ENCODE measurements around the gene KCNQ4.
A peak's percentile ranks its signal among the peaks of the same experiment; 100 is the strongest.

Gene KCNQ4

GRCh38 chr1:40833979-40834378 lies 50.4 kb downstream of the KCNQ4 start:
- H4K8ac ChIP-seq (ENCODE audit: low read depth, low read length): no peak overlapping the region
- H3K4ac ChIP-seq (ENCODE audit: low read length): no peak overlapping the region
- H3K4me2 ChIP-seq (ENCODE audit: insufficient read depth, low read length, poor library complexity, severe bottlenecking): no peak overlapping the region
- H3K36me3 ChIP-seq (replicated peaks in 1 of 2; ENCODE audit: control insufficient read depth in 2 of 2, insufficient read depth in 2 of 2, low read length in 2 of 2): no peaks in the 10 kb centered on the region
- H2BK120ac ChIP-seq (ENCODE audit: low read depth, low read length): no peak overlapping the region
- H4K91ac ChIP-seq (ENCODE audit: low read depth, low read length, poor library complexity): peak overlapping the region; percentile 11
- no peak overlapping the region for H3K9ac ChIP-seq (ENCODE audit: low read depth, low read length, poor library complexity)
- no CpG with 5 or more reads among the region's 1 CpG for WGBS, 2 donors (ENCODE audit: extremely low coverage in 2 of 2, insufficient read length in 2 of 2, insufficient replicate concordance in 1 of 2)
- no peak overlapping the region for H2AFZ ChIP-seq (ENCODE audit: low read length)
- H2BK5ac ChIP-seq (ENCODE audit: low read length): no peak overlapping the region
- peaks cover 0 to 2% of the 10 kb centered on the region in 2 donors for H3K4me1 ChIP-seq (ENCODE audit: control insufficient read depth in 2 of 2, insufficient read depth in 1 of 2, low read depth in 1 of 2, low read length in 2 of 2)
- H3K27me3 ChIP-seq (ENCODE audit: control insufficient read depth in 3 of 3, insufficient read depth in 3 of 3, low read depth in 1 of 3, low read length in 3 of 3): peaks cover 0 to 31% (median 2%) of the 10 kb centered on the region in 3 experiments
- H2AK5ac ChIP-seq (ENCODE audit: low read depth, low read length): no peak overlapping the region
- H3K79me1 ChIP-seq (ENCODE audit: low read depth, low read length): no peaks in the 10 kb centered on the region
- H2BK12ac ChIP-seq (ENCODE audit: low read length): no peak overlapping the region
- peak overlapping the region; percentile 74 for H3K18ac ChIP-seq (ENCODE audit: low read length)
- H3K23ac ChIP-seq (ENCODE audit: low read depth, low read length, poor library complexity): no peak overlapping the region
- H3K27ac ChIP-seq (replicated peaks; ENCODE audit: low read length): no peak overlapping the region
- H3K4me3 ChIP-seq (ENCODE audit: low read length in 2 of 2): no peak overlapping the region
- peaks cover 2 to 4% of the 10 kb centered on the region in 2 donors for H3K9me3 ChIP-seq (replicated peaks in 1 of 2; ENCODE audit: control insufficient read depth in 2 of 2, insufficient read depth in 1 of 2, low read depth in 1 of 2, low read length in 2 of 2)
- DNase-seq (ENCODE audit: low spot score): no peak
- no peak overlapping the region for H3K14ac ChIP-seq (ENCODE audit: low read length)
- H2BK15ac ChIP-seq (ENCODE audit: low read length): no peak overlapping the region

GRCh38 chr1:40834968-40835545 lies 51.5 kb downstream of the KCNQ4 start:
- no peak overlapping the region for H2BK15ac ChIP-seq (ENCODE audit: low read length)
- H3K36me3 ChIP-seq (replicated peaks in 1 of 2; ENCODE audit: control insufficient read depth in 2 of 2, insufficient read depth in 2 of 2, low read length in 2 of 2): no peaks in the 10 kb centered on the region
- no peak for DNase-seq (ENCODE audit: low spot score)
- H3K27ac ChIP-seq (replicated peaks; ENCODE audit: low read length): no peak overlapping the region
- no peak overlapping the region for H2BK120ac ChIP-seq (ENCODE audit: low read depth, low read length)
- H3K27me3 ChIP-seq (ENCODE audit: control insufficient read depth in 3 of 3, insufficient read depth in 3 of 3, low read depth in 1 of 3, low read length in 3 of 3): peaks cover 0 to 22% (median 0%) of the 10 kb centered on the region in 3 experiments
- H3K4me3 ChIP-seq (ENCODE audit: low read length in 2 of 2): no peak overlapping the region
- H3K79me1 ChIP-seq (ENCODE audit: low read depth, low read length): no peaks in the 10 kb centered on the region
- no peak overlapping the region for H3K14ac ChIP-seq (ENCODE audit: low read length)
- peak overlapping the region; percentile 74 for H3K18ac ChIP-seq (ENCODE audit: low read length)
- H4K91ac ChIP-seq (ENCODE audit: low read depth, low read length, poor library complexity): no peak overlapping the region
- H4K8ac ChIP-seq (ENCODE audit: low read depth, low read length): no peak overlapping the region
- no peak overlapping the region for H3K4me2 ChIP-seq (ENCODE audit: insufficient read depth, low read length, poor library complexity, severe bottlenecking)
- peak overlapping the region; percentile 42 for H2BK5ac ChIP-seq (ENCODE audit: low read length)
- no peak overlapping the region for H3K4ac ChIP-seq (ENCODE audit: low read length)
- H3K9ac ChIP-seq (ENCODE audit: low read depth, low read length, poor library complexity): no peak overlapping the region
- peaks cover under 1 to 2% of the 10 kb centered on the region in 2 donors for H3K9me3 ChIP-seq (replicated peaks in 1 of 2; ENCODE audit: control insufficient read depth in 2 of 2, insufficient read depth in 1 of 2, low read depth in 1 of 2, low read length in 2 of 2)
- no peak overlapping the region for H2AFZ ChIP-seq (ENCODE audit: low read length)
- peak overlapping the region; percentile 25 for H3K23ac ChIP-seq (ENCODE audit: low read depth, low read length, poor library complexity)
- no CpG with 5 or more reads among the region's 11 CpGs for WGBS, 2 donors (ENCODE audit: extremely low coverage in 2 of 2, insufficient read length in 2 of 2, insufficient replicate concordance in 1 of 2)
- H2BK12ac ChIP-seq (ENCODE audit: low read length): peak overlapping the region; percentile 34
- H3K4me1 ChIP-seq (ENCODE audit: control insufficient read depth in 2 of 2, insufficient read depth in 1 of 2, low read depth in 1 of 2, low read length in 2 of 2): peaks cover 0 to 10% of the 10 kb centered on the region in 2 donors
- peak overlapping the region; percentile 57 for H2AK5ac ChIP-seq (ENCODE audit: low read depth, low read length)

- Histone ChIP-seq H3K4me3 (ENCODE audit: low read length in 2 of 2) (no peak overlapping the region), H3K79me1 (ENCODE audit: low read depth, low read length) (no peaks in the 10 kb centered on the region), H3K4me2 (ENCODE audit: insufficient read depth, low read length, poor library complexity, severe bottlenecking) (no peak overlapping the region), H4K8ac (ENCODE audit: low read depth, low read length) (no peak overlapping the region), H3K9me3 (replicated peaks in 1 of 2; ENCODE audit: control insufficient read depth in 2 of 2, insufficient read depth in 1 of 2, low read depth in 1 of 2, low read length in 2 of 2) (peaks cover 0 to 2% of the 10 kb centered on the region in 2 donors), H3K18ac (ENCODE audit: low read length) (no peak overlapping the region), H2AK5ac (ENCODE audit: low read depth, low read length) (no peak overlapping the region), H3K14ac (ENCODE audit: low read length) (no peak overlapping the region), H3K4ac (ENCODE audit: low read length) (no peak overlapping the region), H2AFZ (ENCODE audit: low read length) (no peak overlapping the region), H3K27ac (replicated peaks; ENCODE audit: low read length) (no peak overlapping the region), H2BK15ac (ENCODE audit: low read length) (no peak overlapping the region), H3K23ac (ENCODE audit: low read depth, low read length, poor library complexity) (no peak overlapping the region), H2BK5ac (ENCODE audit: low read length) (no peak overlapping the region), H4K91ac (ENCODE audit: low read depth, low read length, poor library complexity) (no peak overlapping the region), H2BK12ac (ENCODE audit: low read length) (no peak overlapping the region), H2BK120ac (ENCODE audit: low read depth, low read length) (no peak overlapping the region), H3K9ac (ENCODE audit: low read depth, low read length, poor library complexity) (no peak overlapping the region), H3K4me1 (ENCODE audit: control insufficient read depth in 2 of 2, insufficient read depth in 1 of 2, low read depth in 1 of 2, low read length in 2 of 2) (peaks cover 0 to 13% of the 10 kb centered on the region in 2 donors), H3K36me3 (replicated peaks in 1 of 2; ENCODE audit: control insufficient read depth in 2 of 2, insufficient read depth in 2 of 2, low read length in 2 of 2) (no peaks in the 10 kb centered on the region), H3K27me3 (ENCODE audit: control insufficient read depth in 3 of 3, insufficient read depth in 3 of 3, low read depth in 1 of 3, low read length in 3 of 3) (peaks cover 0 to 22% (median 0%) of the 10 kb centered on the region in 3 experiments)
- 100% methylated on average over 1 of the region's 4 CpGs for WGBS, 2 donors (ENCODE audit: extremely low coverage in 2 of 2, insufficient read length in 2 of 2, insufficient replicate concordance in 1 of 2)
- no peak for DNase-seq (ENCODE audit: low spot score)
Observed at GRCh38 chr1:40836283-40836682, 52.7 kb downstream of the KCNQ4 start.

DNA sequence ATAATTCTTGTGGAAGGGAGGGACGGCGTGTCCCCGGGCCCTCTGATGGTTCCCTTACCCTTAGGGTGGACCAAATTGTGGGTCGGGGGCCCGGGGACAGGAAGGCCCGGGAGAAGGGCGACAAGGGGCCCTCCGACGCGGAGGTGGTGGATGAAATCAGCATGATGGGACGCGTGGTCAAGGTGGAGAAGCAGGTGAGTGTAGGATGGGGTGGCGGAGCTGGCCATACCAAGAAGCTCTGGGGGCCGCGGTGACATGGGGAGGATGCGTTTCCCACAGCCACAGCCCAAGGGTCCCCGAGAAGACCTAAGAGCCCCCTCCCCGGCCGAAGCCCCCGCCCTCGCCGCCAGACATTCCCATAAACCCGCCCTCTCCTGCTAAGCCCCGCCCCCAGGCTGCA lies 54.0 kb downstream of the KCNQ4 start:
- Histone ChIP-seq H2AFZ (ENCODE audit: low read length) (no peak overlapping the region), H4K91ac (ENCODE audit: low read depth, low read length, poor library complexity) (no peak overlapping the region), H3K4me1 (ENCODE audit: control insufficient read depth in 2 of 2, insufficient read depth in 1 of 2, low read depth in 1 of 2, low read length in 2 of 2) (peaks cover 0 to 13% of the 10 kb centered on the region in 2 donors), H2BK12ac (ENCODE audit: low read length) (no peak overlapping the region), H3K9me3 (replicated peaks in 1 of 2; ENCODE audit: control insufficient read depth in 2 of 2, insufficient read depth in 1 of 2, low read depth in 1 of 2, low read length in 2 of 2) (peaks cover under 1 to 2% of the 10 kb centered on the region in 2 donors), H3K4me3 (ENCODE audit: low read length in 2 of 2) (no peak overlapping the region), H3K27me3 (ENCODE audit: control insufficient read depth in 3 of 3, insufficient read depth in 3 of 3, low read depth in 1 of 3, low read length in 3 of 3) (peaks cover 0 to 19% (median 0%) of the 10 kb centered on the region in 3 experiments), H3K23ac (ENCODE audit: low read depth, low read length, poor library complexity) (no peak overlapping the region), H3K9ac (ENCODE audit: low read depth, low read length, poor library complexity) (no peak overlapping the region), H2BK15ac (ENCODE audit: low read length) (no peak overlapping the region), H2AK5ac (ENCODE audit: low read depth, low read length) (peak overlapping the region; percentile 14), H2BK120ac (ENCODE audit: low read depth, low read length) (no peak overlapping the region), H3K18ac (ENCODE audit: low read length) (peak overlapping the region; percentile 29), H2BK5ac (ENCODE audit: low read length) (no peak overlapping the region), H3K4ac (ENCODE audit: low read length) (no peak overlapping the region), H3K36me3 (replicated peaks in 1 of 2; ENCODE audit: control insufficient read depth in 2 of 2, insufficient read depth in 2 of 2, low read length in 2 of 2) (no peaks in the 10 kb centered on the region), H3K79me1 (ENCODE audit: low read depth, low read length) (no peaks in the 10 kb centered on the region), H3K27ac (replicated peaks; ENCODE audit: low read length) (no peak overlapping the region), H4K8ac (ENCODE audit: low read depth, low read length) (no peak overlapping the region), H3K14ac (ENCODE audit: low read length) (no peak overlapping the region), H3K4me2 (ENCODE audit: insufficient read depth, low read length, poor library complexity, severe bottlenecking) (no peak overlapping the region)
- no CpG with 5 or more reads among the region's 24 CpGs for WGBS, 2 donors (ENCODE audit: extremely low coverage in 2 of 2, insufficient read length in 2 of 2, insufficient replicate concordance in 1 of 2)
- DNase-seq (ENCODE audit: low spot score): no peak

Data from neuronal stem cell (in vitro differentiated cells).